Measurements from ENCODE around the gene UBR4. TPM values are rescaled to one million over a fixed set of nuclear protein-coding genes. Genes with fewer than 3 reads are reported as not detected.

The UBR4 gene
- total and polyA plus RNA-seq, 2 experiments from 2014 or later = 111 to 230 TPM

- 0 out of 2 replicates have a peak overlapping the region, but pooled peaks have one; percentile 32 for H3K27ac ChIP-seq (ENCODE audit: low read depth)
- H2AFZ ChIP-seq = no peak overlapping the region
- no peak for TF ChIP-seq ZNF462 (CRISPR knock-in tag; IDR thresholded peaks at IDR 0.05)
- TF ChIP-seq, protein P1, sequence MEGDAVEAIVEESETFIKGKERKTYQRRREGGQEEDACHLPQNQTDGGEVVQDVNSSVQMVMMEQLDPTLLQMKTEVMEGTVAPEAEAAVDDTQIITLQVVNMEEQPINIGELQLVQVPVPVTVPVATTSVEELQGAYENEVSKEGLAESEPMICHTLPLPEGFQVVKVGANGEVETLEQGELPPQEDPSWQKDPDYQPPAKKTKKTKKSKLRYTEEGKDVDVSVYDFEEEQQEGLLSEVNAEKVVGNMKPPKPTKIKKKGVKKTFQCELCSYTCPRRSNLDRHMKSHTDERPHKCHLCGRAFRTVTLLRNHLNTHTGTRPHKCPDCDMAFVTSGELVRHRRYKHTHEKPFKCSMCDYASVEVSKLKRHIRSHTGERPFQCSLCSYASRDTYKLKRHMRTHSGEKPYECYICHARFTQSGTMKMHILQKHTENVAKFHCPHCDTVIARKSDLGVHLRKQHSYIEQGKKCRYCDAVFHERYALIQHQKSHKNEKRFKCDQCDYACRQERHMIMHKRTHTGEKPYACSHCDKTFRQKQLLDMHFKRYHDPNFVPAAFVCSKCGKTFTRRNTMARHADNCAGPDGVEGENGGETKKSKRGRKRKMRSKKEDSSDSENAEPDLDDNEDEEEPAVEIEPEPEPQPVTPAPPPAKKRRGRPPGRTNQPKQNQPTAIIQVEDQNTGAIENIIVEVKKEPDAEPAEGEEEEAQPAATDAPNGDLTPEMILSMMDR (conservative IDR thresholded peaks at IDR 0.05; ENCODE audit: low read depth in 2 of 2) = no peak
- TF ChIP-seq EZH2phosphoT487 (IDR thresholded peaks at IDR 0.05; ENCODE audit: unreplicated experiment) = no peak
- no peak for TF ChIP-seq EZH2 (IDR thresholded peaks at IDR 0.05; ENCODE audit: low read depth, unreplicated experiment)
- no peak for TF ChIP-seq NANOG (IDR thresholded peaks at IDR 0.05; ENCODE audit: borderline replicate concordance)
- no peak for TF ChIP-seq JUNB (IDR thresholded peaks at IDR 0.05; ENCODE audit: unreplicated experiment)
- TF ChIP-seq, protein P2, sequence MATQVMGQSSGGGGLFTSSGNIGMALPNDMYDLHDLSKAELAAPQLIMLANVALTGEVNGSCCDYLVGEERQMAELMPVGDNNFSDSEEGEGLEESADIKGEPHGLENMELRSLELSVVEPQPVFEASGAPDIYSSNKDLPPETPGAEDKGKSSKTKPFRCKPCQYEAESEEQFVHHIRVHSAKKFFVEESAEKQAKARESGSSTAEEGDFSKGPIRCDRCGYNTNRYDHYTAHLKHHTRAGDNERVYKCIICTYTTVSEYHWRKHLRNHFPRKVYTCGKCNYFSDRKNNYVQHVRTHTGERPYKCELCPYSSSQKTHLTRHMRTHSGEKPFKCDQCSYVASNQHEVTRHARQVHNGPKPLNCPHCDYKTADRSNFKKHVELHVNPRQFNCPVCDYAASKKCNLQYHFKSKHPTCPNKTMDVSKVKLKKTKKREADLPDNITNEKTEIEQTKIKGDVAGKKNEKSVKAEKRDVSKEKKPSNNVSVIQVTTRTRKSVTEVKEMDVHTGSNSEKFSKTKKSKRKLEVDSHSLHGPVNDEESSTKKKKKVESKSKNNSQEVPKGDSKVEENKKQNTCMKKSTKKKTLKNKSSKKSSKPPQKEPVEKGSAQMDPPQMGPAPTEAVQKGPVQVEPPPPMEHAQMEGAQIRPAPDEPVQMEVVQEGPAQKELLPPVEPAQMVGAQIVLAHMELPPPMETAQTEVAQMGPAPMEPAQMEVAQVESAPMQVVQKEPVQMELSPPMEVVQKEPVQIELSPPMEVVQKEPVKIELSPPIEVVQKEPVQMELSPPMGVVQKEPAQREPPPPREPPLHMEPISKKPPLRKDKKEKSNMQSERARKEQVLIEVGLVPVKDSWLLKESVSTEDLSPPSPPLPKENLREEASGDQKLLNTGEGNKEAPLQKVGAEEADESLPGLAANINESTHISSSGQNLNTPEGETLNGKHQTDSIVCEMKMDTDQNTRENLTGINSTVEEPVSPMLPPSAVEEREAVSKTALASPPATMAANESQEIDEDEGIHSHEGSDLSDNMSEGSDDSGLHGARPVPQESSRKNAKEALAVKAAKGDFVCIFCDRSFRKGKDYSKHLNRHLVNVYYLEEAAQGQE (IDR thresholded peaks at IDR 0.05; ENCODE audit: unreplicated experiment) = no peak
- TF ChIP-seq ZNF114 (CRISPR knock-in tag; IDR thresholded peaks at IDR 0.05) = no peak
- TF ChIP-seq STAT1 (IDR thresholded peaks at IDR 0.05; ENCODE audit: unreplicated experiment) = no peak
- no peak for TF ChIP-seq CREB1 (CRISPR knock-in tag; IDR thresholded peaks at IDR 0.05; ENCODE audit: low read depth)
- H3F3A ChIP-seq (replicated peaks; ENCODE audit: low read depth) = no peaks in the 10 kb centered on the region
- peaks cover 31% of the 10 kb centered on the region for H4K20me1 ChIP-seq (replicated peaks; ENCODE audit: insufficient read depth)
- ATAC-seq (no peak; the same call in 2 of the 3 replicates), DNase-seq (ENCODE audit: low spot score) (peak; percentile 29)
- no peak overlapping the region for H3K4me3 ChIP-seq
- peaks cover 68% of the 10 kb centered on the region for H3K79me2 ChIP-seq (replicated peaks; ENCODE audit: insufficient read depth)
- H3K36me3 Mint-ChIP-seq (ENCODE audit: low read depth) = peaks cover 57% of the 10 kb centered on the region
- peaks cover 19% of the 10 kb centered on the region for H3K27me3 Mint-ChIP-seq (ENCODE audit: insufficient read depth, low read depth, poor library complexity)
- H3K4me1 Mint-ChIP-seq = peaks cover 19% of the 10 kb centered on the region
- peaks cover 3% of the 10 kb centered on the region; the same call in 1 of the 3 replicates for H3K9me3 Mint-ChIP-seq
- no peak overlapping the region for H3K4me2 ChIP-seq
- H3K4me1 ChIP-seq (ENCODE audit: insufficient read depth) = peaks cover 19% of the 10 kb centered on the region
- H3K4me3 Mint-ChIP-seq = no peak overlapping the region
- no peak overlapping the region; the same call in 1 of the 2 replicates for H3K27ac Mint-ChIP-seq
- H3K9me2 ChIP-seq (ENCODE audit: insufficient read depth) = no peaks in the 10 kb centered on the region
- no peaks in the 10 kb centered on the region for H3K27me3 ChIP-seq (ENCODE audit: insufficient read depth)
- H3K36me3 ChIP-seq (ENCODE audit: insufficient read depth) = peaks cover 30% of the 10 kb centered on the region
Observed at GRCh38 chr1:19254416-19254815, 44.4 kb upstream of the UBR4 start.

Data from GM23338 (cell line).